Astrocyte (in vitro differentiated cells and primary cell): ENCODE measurements around the gene TLCD1.

Experiments used
- EZH2 ChIP-seq: IDR thresholded peaks from 2 replicates; pipeline ENCODE4 v1.6.1; 2012; ENCODE audit warnings: mild to moderate bottlenecking, low read length, inconsistent platforms; ENCODE audit not compliant: insufficient read depth
- TF ChIP-seq, protein P1 (sequence below): IDR thresholded peaks from 2 replicates; pipeline ENCODE4 v1.5.1; 2011; ENCODE audit warnings: low read depth, mild to moderate bottlenecking, inconsistent platforms, low read length, moderate library complexity; ENCODE audit not compliant: insufficient read depth

DNA sequence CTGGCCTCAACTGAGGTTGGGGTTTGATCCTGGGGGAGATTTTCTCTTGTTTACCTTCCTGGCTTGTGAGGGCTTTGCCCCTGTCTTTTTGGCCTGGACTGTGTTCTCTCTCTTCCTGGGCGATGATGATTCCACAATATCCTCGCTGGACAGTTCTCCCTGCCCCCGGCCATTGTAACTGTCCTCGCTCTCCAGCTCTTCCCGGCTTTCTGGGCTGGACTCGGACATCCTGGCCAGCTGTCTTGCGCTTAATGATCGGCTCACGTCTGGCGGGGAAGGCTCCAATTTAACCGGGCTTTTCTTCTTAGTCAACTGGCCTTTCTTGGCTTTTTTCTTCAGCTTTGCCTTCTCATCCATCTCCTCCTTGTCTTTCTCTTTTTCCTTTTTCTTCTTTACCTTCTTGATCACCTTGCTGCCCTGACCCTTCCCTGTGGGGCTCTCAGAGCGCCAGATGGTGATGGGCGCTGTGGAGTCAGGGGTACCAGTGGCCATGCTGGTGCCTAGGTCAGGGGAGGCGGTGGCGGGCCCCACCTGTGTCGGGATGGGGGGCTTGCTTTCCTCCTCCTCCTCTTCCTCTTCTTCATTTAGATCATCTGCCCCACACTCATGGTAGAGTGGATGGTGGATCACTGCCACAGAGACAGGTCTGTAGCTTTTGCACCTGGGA is 22.3 kb downstream of the TLCD1 start:
- TF ChIP-seq, protein P1, sequence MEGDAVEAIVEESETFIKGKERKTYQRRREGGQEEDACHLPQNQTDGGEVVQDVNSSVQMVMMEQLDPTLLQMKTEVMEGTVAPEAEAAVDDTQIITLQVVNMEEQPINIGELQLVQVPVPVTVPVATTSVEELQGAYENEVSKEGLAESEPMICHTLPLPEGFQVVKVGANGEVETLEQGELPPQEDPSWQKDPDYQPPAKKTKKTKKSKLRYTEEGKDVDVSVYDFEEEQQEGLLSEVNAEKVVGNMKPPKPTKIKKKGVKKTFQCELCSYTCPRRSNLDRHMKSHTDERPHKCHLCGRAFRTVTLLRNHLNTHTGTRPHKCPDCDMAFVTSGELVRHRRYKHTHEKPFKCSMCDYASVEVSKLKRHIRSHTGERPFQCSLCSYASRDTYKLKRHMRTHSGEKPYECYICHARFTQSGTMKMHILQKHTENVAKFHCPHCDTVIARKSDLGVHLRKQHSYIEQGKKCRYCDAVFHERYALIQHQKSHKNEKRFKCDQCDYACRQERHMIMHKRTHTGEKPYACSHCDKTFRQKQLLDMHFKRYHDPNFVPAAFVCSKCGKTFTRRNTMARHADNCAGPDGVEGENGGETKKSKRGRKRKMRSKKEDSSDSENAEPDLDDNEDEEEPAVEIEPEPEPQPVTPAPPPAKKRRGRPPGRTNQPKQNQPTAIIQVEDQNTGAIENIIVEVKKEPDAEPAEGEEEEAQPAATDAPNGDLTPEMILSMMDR = no peak
- no peak for TF ChIP-seq EZH2
